Rectal smooth muscle tissue (tissue), 1 donor: ENCODE results near the gene KRTAP12-3.

Experiments
- H3K27ac ChIP-seq: one replicate; pipeline ENCODE4 v1.7.0; 2013; ENCODE audit warnings: low read depth, low read length, inconsistent platforms
- H3K27me3 ChIP-seq: one replicate; pipeline ENCODE4 v1.7.0; 2013; ENCODE audit warnings: low read length; ENCODE audit not compliant: control insufficient read depth, insufficient read depth
- H3K36me3 ChIP-seq: one replicate; pipeline ENCODE4 v1.7.0; 2013; ENCODE audit warnings: low read length; ENCODE audit not compliant: control insufficient read depth, insufficient read depth
- H3K4me1 ChIP-seq: one replicate; pipeline ENCODE4 v1.7.0; 2013; ENCODE audit warnings: low read length; ENCODE audit not compliant: control insufficient read depth, insufficient read depth
- H3K4me3 ChIP-seq: one replicate; pipeline ENCODE4 v1.7.0; 2013; ENCODE audit warnings: low read length
- H3K9ac ChIP-seq: one replicate; pipeline ENCODE4 v1.7.0; 2013; ENCODE audit warnings: low read length

Gene KRTAP12-3

DNA sequence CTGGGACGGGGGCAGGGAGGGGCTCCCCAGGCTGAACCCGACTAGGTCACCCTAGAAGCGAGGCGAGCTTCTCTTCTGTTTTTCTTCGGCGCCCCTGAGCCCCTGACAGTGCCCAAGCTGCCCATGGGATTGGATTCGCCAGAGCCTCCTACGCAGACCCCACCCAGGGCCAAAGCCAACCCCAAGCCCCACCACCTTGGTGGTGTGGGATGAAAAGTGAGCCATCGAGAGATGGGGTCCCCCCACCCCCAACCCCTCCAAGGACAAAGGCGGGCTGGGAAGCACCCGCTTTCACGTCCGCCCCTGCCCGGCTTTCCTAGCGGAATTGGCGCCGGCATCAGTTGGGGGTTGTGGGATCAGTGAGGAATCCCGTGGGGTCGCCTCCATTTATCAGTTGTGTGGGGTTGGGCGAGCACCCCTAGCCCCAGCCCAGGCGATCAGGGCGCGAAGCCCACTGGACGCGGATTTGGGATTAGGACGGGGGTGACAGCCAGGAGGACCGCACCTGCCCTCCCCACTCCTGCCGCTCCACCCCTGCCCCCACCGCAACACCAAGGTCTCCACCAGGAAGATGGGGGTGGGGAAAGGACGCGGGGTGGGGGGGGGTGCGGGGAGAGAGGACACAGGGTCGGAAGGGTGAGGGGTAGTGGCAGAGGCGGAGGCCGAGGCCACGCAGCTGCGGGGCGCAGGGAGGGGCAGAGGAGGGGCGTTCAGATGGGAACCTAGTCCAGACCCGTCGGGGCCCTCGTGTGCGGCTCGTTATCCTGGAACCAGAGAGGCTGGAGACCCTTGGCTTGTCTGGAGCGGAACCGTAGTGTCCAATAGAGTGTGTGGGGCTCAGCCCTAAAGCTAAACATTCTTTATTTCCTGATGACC is 49.2 kb downstream of the KRTAP12-3 start:
- peaks cover 63% of the 10 kb centered on the region for H3K27me3 ChIP-seq
- no peak overlapping the region for H3K27ac ChIP-seq
- H3K4me3 ChIP-seq: no peak overlapping the region
- H3K4me1 ChIP-seq: no peaks in the 10 kb centered on the region
- H3K9ac ChIP-seq: no peak overlapping the region
- no peaks in the 10 kb centered on the region for H3K36me3 ChIP-seq
